ENCODE data around the gene CSF2RB.

CSF2RB gene

DNA sequence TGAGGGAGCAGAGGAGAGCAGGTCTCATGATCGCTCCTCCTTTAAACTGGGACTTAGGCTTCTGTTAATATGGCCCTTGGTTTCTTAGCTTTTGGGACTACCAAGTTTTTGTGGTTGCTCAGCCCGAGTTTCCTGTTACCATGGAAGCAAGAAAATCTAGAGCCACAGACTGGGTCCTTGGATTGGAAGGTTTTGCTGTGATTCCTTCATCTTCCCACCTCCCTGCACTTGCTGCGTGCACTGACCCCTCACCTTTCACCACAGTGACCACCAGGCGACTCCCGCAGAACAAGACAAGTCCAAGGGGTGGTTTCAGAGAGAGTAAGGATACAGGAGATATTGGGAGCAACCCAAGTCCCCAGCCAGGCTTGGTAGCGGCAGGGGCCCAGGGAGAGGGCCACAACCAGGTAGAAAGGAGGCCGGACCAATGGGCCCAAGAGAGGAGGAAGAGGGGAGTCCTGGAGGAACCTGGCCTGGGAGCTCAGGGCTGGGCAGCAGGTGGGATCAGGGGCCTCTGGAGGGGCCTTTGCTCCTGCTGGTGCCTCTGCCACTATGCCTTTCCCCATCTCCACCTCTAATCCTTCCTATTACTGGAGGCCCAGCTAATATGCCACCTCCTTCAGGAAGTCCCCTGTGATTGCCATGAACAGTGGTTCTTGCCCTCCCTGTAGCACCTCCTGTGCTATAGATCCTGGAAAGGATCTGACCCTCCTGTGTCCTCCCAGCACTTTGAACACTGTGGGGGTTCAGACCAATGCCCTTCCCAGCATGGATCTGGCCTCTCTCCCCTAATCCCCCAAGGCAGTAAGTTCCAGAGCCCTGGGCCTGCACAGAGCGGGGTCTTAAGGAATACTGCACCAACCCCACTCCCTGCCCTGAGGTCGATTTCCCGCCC lies 21.2 kb downstream of the CSF2RB start:
- DNase-seq: no peak

DNA sequence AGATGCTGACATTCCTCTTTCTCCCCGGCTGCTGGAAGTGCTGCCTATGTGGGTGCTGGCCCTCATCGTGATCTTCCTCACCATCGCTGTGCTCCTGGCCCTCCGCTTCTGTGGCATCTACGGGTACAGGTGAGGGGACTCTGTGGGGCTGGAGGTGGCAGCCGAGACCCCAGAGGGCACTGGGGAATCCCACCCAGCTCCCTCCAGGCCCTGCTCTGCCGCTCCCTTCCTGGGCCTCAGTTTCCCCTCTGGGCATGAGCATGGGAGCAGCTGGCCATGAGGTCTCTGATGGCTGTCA lies 21.8 kb downstream of the CSF2RB start:
- DNase-seq: no peak

DNA sequence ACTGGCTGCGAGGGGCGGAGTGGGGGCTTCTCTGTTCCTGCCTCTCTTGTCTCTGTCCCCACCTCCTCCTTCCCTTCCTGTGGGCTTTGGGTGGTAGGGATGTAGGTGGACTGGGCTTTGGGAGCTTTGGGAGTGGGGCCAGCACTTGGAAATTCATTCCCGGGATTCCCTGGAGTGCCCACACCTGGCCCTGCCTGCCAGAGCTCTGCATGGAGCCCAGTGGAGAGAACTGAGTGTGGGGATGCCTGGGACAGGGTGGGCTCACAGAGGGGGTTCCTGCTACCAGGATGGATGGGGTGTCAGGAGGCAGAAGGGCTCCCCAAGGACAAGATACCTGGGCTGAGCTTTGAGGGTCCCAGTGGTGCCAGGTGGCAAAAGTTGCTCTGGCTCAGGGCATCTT lies 22.3 kb downstream of the CSF2RB start:
- DNase-seq: no peak

DNA sequence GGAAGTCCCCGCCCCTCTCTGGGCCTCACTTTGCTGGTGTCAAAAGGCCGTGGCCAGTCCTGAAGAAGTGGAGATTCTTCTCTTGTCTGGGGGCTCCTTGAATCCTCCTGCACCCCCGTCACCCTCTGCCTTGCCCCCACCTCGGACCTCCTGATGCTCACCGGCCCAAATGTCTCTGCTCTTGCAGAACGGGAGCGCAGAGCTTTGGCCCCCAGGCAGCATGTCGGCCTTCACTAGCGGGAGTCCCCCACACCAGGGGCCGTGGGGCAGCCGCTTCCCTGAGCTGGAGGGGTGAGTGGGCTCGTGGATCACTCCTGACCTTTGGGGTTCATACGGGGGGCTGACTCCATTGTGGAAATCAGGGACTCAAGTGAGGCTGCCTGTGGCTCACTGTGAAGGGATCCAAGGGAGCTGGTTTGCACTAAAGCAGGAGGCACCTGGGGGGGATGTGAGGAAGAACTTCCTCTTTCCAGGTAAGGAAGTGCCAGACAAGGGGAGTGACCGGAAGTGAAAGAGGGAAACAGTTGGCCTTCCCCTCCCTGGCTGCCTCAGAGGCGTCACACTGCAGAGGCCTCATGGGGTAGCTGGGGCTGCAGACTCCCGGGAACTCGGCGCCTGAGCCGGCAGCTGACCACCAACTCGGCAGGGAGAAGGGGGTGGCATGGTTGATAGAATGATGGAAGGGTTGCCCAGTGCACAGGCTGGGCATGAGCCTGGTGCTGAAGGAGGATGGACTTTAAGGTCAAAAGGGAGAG lies 23.1 kb downstream of the CSF2RB start:
- DNase-seq: no peak

- no peak for DNase-seq
Measured at GRCh38 chr22:36937319-36938027, 24.0 kb downstream of the CSF2RB start.

GRCh38 chr22:36938028-36938425 lies 24.6 kb downstream of the CSF2RB start:
- no peak for DNase-seq

DNA sequence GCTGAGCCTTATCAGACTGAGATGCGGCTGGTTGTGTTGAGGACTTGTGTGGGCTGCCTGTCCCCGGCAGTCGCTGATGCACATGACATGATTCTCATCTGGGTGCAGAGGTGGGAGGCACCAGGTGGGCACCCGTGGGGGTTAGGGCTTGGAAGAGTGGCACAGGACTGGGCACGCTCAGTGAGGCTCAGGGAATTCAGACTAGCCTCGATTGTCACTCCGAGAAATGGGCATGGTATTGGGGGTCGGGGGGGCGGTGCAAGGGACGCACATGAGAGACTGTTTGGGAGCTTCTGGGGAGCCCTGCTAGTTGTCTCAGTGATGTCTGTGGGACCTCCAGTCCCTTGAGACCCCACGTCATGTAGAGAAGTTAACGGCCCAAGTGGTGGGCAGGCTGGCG lies 25.5 kb downstream of the CSF2RB start:
- no peak for DNase-seq

DNA sequence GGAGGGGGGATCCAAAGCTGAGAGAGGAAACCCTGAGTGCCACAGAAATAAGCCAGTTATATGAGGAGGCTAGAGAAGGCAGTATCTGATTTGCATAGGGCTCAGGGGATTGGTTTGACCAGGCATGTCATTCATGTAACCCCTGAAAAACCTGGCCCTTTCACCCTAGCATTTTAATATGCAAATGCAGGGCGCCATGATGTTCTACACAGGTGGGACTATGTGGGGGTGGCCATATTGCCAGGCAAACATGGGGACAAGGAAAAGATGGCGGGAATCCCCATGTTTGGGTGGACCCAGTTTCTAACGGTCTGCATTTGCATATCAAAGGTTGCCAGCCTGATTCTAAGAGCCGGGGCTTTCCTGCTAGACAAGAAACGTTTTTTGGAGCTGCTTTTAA lies 27.2 kb downstream of the CSF2RB start:
- no peak for DNase-seq

DNA sequence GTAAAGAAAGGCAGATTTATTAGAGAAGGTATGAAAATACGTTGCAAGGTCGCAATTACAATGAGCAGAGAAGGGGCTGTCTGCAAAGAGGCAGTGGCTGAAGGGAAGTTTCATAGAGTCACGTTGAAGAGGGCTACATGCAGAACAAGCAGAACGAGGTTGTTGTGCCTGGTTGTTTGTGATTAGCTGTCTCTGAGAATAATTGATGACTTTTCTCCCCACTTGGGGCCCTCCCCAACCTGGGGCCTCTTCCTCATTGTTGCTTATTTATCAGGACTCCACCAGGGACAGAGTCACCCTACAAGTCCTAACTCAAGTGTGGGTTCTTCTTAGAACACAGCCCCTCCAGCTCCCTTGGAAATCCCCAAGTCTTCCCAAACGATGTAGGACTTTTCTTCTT lies 29.1 kb downstream of the CSF2RB start:
- no peak for DNase-seq

GRCh38 chr22:36946421-36947158 lies 33.2 kb downstream of the CSF2RB start:
- DNase-seq: no peak

GRCh38 chr22:36948273-36949225 lies 35.1 kb downstream of the CSF2RB start:
- DNase-seq: no peak

- DNase-seq: no peak
Measured at GRCh38 chr22:36950797-36951590, 37.6 kb downstream of the CSF2RB start.

DNA sequence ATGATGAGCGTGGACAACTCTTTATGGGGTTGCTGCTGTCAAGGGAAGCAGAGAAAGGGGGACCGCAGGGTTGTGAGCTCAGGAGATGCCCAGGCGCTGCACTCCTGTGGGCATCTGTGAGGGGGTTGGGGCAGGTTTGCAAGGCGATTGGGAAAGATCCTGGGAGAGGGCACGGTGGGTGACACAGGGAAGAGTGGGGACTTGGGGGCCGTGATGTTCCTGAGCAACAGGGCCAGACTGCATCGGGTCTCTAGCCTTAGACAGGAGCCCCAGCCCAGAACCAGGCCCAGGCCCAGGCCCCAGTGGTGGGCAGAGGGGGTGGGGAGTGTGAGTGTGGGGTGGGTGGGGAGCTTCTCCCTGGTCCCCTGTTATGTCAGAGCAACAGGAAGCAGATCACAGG lies 38.3 kb downstream of the CSF2RB start:
- DNase-seq: no peak

- no peak for DNase-seq
Measured at GRCh38 chr22:36953239-36954080, 40.0 kb downstream of the CSF2RB start.

GRCh38 chr22:36954251-36955014 lies 41.0 kb downstream of the CSF2RB start:
- no peak for DNase-seq

GRCh38 chr22:36955691-36956090 lies 42.3 kb downstream of the CSF2RB start:
- DNase-seq: no peak

- DNase-seq: no peak
Measured at GRCh38 chr22:36958366-36958765, 44.9 kb downstream of the CSF2RB start.

DNA sequence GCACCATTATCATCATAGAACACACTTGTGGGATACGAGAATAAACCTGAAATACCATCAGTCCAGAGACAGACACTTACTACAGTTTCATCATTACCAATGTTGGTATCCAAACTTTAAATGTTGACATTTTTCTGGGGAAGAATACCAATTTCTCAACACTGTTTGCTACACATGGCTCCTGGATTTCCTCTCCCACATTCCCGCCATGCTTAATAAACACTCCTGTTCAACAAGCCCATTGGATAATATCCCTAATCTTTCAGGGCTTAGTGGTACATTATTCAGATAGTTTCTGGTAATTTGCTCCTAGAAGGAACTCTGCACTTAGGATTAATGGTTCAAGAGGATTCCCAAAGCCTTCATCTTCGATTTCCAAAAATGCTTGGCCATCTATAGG lies 48.2 kb downstream of the CSF2RB start:
- DNase-seq: no peak

All from anterior cingulate cortex (tissue), 58 donors.